CD4-positive, alpha-beta T cell treated with Interleukin-4 for 4 hours (primary cell): ENCODE data around the gene MICAL3.
"Not testable (repeated sequence)": the region's sequence is repeated elsewhere in the genome, so short reads cannot be mapped to it uniquely, and the experiment has no call there.

Experiments
- DNase-seq: peaks from one replicate; pipeline ENCODE4 v3.0.0-alpha.2; 2020

Gene MICAL3

GRCh38 chr22:17773606-17774205, 250.7 kb downstream of the MICAL3 start:
- peak; percentile 56 for DNase-seq

- no peak for DNase-seq
Observed at GRCh38 chr22:17772958-17773605, 251.3 kb downstream of the MICAL3 start.

- no peak for DNase-seq
Observed at GRCh38 chr22:17772249-17772957, 252.0 kb downstream of the MICAL3 start.

GRCh38 chr22:17770180-17771077, 253.9 kb downstream of the MICAL3 start:
- no peak for DNase-seq

GRCh38 chr22:17769716-17770082, 254.7 kb downstream of the MICAL3 start:
- DNase-seq = no peak

GRCh38 chr22:17769013-17769715, 255.2 kb downstream of the MICAL3 start:
- DNase-seq = no peak

- DNase-seq = peak; percentile 74
Observed at GRCh38 chr22:17767233-17768065, 256.9 kb downstream of the MICAL3 start.

- DNase-seq = not testable (repeated sequence)
Observed at GRCh38 chr22:17764852-17765251, 259.5 kb downstream of the MICAL3 start.

GRCh38 chr22:17764036-17764435, 260.3 kb downstream of the MICAL3 start:
- no peak for DNase-seq

- not testable (repeated sequence) for DNase-seq
Observed at GRCh38 chr22:17763442-17763841, 260.9 kb downstream of the MICAL3 start.

- DNase-seq = no peak
Observed at GRCh38 chr22:17761138-17761488, 263.2 kb downstream of the MICAL3 start.

GRCh38 chr22:17754233-17754925, 270.0 kb downstream of the MICAL3 start:
- DNase-seq = no peak

- no peak for DNase-seq
Observed at GRCh38 chr22:17753401-17753989, 270.9 kb downstream of the MICAL3 start.

GRCh38 chr22:17751596-17751995, 272.8 kb downstream of the MICAL3 start:
- DNase-seq = no peak

- no peak for DNase-seq
Observed at GRCh38 chr22:17749605-17750395, 274.6 kb downstream of the MICAL3 start.

- no peak for DNase-seq
Observed at GRCh38 chr22:17748555-17749353, 275.6 kb downstream of the MICAL3 start.

GRCh38 chr22:17746916-17747315, 277.4 kb downstream of the MICAL3 start:
- DNase-seq = no peak

- DNase-seq = no peak
Observed at GRCh38 chr22:17744430-17744829, 279.9 kb downstream of the MICAL3 start.
